Nucleus accumbens (tissue), 56 donors: ENCODE data around the gene NELFB.

Experiments used
- DNase-seq, 56 donors: peaks; one replicate each; lab custom pipeline; 2025; lab: John Stamatoyannopoulos, UW

Gene NELFB

DNA sequence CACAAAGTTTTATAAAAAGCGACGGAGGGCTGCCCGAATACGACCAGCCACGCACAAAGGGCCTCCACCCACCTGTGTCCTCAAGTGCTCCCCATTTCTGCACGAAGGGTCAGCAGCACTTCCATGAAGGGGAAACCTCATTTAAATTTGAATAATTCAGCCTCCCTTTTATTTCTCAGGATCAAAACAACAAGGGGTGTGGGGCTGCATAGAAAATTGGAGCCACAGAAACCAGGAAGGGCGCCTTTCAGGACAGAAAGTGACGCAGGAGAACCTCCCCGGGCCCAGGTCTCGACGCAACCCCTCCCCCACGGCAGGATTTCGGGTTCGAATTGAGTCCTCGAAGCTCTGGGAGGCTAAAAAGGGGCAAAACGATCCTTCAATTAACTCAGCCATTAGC lies 44.8 kb downstream of the NELFB start:
- DNase-seq = peak in 16 of 56 donors; percentile 13 to 68 (median 49)

DNA sequence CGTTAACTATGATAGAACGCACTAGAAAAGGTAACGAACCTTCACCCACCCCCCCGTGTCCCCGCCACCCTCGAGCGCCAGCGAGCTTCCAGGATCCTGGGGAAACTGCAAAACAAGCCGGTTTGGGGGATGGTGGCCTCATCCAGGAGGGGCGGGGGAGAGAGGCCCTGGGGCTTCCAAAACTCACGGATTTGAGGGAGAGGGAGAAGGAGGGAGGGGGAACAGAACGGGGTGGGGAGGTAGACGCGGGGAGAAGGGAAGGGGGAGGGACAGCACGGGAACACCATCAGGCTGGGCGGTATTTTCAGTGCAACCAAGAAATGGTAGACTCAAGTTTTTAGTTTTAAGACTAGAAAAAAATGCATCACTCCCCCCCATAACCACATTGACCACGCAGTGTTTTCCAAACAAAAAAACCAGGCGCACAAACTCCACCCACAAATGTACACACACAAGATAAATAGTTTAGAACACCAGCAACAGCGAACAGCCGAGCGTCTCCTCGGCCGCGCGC lies 45.5 kb downstream of the NELFB start:
- DNase-seq = peak in 2 of 56 donors; percentile 32 to 47

DNA sequence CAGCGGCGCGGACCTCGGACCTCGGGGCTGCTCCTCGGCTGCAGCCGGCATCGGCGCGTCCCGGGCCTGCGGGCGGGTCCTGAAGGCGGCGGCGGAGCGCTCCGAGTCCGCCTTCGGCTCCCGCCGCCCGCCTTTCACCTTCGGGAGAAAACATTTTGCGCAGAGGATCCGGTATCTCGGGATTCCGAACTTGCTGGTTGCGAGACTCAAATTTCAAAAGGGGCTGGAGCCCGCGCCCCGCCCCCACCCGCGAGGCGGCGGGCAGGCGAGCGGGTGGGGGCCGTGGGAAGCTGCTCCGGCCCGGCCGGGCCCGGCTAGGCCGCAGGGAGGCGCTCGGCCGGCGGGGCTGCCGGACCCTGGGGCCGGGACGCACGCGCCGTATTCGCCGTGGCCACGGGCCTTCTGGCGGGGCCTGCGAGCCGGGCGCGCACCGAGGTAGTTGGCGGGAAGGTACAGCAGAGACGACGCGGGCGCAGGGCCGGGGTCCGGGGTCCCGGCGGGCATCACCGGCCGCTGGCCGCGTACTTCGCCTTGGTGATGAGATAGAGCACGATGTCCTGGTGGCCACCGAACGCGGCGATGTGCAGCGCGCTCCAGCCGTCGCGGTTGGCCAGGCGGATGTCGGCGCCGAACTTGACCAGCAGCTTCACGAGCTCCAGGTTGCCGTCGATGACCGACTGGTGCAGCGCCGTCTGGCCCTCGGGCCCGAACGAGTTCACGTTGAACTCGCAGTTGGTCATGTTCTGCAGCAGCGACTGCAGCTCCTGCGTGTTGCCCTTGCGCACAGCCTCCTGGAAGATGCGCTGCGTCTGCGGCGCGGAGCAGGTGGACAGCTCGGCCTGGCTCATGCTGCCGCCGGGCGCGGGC lies 46.2 kb downstream of the NELFB start:
- DNase-seq = peak in 2 of 56 donors; percentile 17 to 30

DNA sequence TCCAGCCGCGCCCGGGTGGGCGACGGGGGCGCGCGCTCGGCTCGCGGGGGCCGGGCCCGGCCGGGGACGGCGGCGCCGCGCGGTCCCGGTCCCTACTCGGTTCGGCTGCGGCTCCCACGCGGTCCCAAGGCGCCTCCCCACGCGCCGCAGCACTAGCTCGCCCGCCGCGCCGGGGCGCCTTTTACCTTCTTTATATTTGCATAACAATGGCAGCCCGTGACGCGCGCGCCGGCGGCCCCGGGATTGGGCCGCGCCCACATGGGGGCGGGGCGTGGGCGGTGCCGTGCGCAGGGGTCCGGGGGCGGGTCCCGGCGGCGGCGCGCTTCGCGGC lies 47.0 kb downstream of the NELFB start, which contains the start of gene NRARP:
TSS of gene NRARP (minus strand) at position 154 of the 331 bp plus-strand sequence. CDS start 343 bp downstream, outside the sequence.
- peak in 55 of 56 donors; percentile 34 to 96 (median 79) for DNase-seq

DNA sequence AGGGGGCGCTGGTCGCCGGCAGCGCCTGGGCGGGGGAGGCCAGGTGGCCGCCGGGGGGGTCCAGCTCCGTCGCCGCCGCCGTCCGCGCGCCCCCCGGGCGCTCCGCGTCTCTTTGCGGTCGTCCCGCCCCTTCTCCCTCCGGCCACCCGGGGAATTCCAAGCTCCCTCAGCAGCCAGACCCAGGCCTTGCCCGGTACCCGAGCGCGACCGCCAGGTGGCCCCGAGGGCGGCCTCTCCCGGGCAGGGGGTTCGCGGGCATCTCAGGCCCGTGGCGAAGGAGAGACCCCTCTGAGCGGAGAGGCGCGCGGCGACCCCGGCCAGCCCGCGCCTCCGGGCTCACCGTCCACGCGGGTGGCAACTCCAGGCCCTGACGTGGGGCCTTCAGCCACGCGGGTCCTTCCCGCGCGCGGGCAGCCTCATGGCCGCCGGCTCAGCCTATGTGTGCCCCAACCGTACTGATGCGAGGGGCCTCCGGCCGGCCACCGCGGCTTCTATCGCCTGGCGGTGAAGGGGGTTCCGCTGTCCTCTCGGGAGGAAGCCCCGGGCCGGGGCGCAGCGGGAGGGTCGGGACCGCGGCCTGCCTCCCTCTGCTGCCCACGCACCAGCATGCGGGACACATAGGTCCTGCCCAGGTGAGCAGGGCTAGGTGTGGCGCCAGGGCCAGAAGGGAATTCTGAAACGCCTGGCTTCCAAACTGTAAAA lies 47.5 kb downstream of the NELFB start:
- no peak for DNase-seq

DNA sequence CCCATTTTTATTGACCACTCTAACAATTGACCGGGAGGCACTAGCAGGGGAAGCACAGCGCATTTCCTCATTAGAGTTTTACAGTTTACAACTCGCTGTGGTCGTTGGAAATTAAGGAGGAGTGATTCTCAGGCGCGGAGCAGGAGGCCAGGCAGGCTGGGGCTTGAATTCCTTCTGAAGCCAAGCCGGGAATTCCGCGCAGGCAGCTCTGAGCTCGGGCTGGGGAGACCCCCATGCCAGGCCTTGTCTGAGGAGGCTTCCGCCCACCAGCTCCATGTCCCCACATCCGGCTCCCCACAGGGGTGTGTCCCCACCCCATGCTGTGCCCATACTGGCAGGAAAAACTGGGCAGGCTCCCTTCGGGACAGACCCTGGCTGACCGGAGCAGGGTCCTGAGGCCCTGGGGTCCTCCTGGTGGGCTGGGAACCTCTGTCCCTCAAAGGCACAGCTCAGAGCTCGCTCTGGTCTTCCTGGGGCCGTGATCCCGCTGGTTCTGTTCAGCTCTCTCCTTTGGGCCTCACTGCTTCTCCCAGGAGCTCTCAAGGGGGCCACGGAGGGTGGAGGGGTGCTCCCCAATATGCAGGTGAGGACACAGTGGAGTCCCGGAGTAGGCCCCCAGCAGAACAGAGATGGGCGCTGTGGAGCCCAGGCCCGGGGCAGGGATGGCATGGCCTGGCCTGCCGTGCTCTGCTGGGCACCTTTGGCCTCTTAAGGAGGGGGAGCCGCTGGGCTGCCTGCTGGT lies 48.2 kb downstream of the NELFB start:
- DNase-seq = no peak

DNA sequence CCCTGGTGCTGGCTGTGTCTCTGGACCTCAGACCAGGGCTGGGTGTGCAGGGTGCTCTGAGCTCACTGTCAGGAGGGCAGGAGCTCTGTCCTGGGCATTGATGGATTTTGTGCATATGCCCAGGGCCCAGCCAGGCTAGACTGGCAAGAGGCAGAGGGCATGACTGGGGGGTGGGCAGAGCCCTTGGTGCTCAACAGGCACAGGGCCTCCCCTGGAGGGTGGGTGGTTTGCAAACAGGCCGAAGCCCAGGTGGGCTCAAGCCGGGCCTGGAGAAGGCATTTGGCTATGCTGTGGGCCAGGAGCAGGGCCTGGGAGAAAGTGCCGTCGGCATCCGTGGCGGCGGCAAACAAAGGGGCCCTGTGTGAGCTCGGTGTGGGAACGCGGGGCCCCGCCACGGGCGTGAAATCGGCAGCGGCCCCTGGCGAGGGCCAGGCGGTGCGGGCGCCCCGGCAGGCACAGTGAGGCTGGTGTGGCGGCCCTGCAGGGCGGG lies 48.8 kb downstream of the NELFB start:
- peak in 7 of 56 donors; percentile 28 to 57 (median 33) for DNase-seq

DNA sequence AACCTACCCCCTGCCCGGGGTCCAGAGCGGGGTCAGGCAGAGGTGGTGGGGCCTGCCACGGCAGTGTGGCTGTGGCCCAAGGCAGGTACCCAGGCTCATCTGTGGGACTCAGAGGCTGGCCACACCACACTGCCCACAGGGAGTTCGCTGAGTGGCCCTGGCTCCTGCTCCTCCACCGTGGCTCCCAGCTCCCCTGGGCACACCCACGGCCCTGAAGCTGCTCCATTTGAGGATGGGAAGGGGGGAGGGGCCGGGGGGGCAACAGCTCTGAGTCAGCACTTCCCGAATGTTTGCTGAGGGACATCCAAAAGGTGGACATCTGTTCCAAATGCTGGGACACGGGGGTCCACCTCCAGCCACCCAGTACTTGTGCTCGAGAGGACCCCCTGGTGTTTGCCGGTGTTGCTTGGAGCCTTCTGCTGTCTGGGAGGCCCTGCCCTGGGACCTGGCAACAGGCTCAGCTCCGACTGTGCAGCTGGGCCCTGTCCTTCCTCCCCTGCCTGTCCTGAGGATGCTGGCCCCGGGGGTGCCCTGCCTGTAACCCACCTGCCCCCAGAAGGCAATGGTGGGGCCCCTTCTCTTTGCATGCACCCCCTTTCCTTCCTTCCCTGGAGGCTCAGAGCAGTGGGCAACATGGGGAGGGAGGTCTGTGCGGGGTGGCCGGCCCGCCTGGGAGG lies 49.4 kb downstream of the NELFB start:
- no peak for DNase-seq

DNA sequence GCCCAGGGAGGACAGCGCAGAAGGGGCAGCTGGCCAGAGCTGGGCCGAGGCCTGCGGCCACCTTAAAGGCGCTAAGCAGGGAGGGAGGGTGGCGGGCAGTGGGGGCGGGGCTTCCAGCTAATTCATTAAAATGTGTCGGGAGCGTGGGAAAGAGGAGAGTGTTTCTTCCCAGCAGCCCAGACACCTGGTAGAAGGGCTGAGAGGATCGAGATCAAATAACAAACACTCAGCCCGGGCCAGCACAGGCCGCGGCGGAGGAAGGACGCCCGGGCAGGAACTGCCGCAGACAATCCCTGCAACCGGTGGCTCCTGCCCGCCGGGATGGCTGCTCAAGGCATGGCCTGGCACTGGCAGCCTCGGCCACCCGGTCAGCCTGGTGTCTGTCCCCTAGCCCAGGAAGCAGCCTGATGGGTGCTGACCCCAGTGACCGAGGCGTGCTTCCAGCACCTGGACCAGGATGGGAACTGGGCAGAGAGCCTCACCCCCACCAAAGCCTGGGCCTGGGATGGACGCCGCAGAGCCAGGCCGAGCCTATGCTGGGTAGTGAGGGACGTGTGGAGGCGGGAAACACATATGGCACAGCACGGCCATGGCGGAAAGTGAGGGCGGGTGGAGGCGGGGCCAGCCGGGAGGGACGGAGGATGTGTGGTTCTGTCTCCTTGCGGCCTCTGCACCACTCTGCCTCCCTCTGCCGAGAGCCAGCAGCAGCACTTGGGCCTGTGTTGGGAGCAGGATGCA lies 50.1 kb downstream of the NELFB start:
- DNase-seq = peak in 20 of 56 donors; percentile 22 to 72 (median 44)

DNA sequence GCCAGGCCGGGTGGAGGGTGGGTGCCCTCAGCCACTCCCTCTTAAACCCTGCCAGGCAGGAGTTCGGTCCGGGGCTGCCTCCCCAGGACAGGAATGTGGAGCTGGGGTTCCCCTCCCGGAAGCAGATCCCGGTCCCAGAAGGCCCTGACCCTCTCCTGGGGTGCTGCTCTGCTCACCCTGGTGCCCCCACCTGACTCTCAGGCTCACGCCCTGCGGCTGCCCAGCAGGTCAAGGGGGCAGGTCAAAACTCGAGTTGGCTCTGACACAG lies 50.6 kb downstream of the NELFB start:
- no peak for DNase-seq

DNA sequence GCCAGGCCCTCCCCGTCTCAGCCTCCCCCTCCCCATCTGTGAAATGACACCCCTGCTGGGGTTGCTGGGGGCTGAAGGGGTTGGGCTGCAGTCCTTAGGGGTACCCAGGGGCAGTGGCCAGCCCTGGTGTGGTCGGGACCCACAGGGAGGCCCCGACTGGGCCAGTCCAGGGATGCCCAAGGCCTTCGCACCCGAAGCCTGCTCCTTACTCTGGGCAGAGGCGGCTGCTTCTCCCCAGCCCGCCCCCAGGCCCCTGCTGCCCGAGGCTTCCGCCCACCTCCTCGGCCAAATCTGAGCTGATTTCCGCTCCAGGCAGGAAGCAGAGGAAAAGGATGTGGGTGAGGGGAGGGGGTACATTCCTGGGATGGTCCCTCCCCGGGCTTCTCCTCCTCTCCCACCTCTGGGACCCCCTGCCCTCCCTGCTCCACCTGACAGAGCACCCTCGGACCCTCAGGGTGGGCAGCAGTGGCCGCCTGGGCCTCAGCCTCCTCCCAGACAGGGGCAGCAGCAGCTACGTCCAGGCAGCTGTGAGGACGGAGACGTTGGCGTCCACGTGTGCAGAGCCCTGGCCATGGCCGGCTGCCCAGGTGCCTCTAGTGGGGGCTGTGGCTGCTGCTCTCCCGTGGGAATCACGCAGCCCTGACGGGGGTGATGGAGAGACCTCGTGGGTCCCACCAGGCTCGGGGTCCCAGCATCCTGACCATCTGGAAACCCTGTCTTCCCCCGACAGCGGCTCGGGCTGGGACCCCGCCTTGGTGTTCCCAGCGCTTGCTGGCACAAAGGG lies 51.1 kb downstream of the NELFB start:
- DNase-seq = no peak

DNA sequence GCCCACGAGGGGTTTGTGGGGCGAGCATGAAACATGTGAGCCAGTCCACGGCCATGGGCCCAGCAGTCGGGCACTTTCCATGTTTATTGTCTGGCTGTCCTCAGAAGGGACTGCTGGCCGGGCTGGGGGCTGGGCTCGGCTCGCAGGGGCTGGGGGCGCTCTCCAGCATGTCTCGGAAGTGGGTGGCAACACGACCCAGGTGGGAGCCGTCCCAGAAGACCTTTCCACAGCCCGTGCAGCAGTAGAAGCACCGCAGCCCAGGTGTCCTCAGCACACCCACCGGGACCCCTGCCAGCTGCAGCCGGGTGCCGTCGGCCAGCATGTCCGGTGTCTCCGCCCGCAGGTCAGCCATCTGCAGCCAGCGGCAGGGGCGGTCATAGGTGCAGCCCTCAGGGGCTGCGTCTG lies 51.7 kb downstream of the NELFB start:
- no peak for DNase-seq

DNA sequence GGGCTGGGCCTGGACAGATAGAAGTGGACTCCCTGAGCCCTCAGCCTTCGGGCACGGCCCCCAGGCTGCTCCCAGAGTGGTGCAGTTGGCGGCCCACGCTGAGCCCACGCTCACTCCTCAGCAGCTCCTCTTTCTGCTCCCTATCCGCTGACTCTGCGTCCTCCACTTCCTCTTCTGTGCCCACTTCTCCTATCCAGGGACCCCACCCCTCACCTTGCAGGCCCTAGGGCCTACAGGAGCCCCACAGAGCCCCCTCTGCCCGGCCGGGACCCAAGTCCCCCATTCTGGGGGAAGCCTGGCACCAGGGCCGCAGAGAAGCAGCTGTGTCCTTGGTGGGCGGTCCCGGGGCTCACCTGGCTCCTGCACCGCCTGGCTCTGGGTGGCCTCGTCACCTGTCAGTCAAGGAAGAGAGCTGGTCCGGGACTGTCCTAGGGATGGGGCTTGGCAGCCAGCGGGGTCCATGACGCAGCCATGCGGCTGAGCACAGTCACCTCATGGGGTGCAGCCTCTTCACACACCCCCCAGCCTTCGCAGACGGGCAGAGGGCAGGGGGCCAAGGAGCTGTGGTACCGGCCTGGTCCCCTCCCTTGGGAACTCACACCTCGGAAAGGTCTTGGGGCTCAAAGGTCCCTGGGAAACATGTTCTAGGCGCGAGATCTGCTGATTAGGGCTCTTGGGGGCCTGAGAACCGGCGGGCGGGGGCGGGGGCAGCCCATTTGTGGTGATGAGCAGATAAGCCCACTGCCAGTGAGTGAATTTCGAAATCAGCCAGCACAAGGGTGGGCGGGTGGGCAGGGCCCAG lies 52.3 kb downstream of the NELFB start:
- no peak for DNase-seq

DNA sequence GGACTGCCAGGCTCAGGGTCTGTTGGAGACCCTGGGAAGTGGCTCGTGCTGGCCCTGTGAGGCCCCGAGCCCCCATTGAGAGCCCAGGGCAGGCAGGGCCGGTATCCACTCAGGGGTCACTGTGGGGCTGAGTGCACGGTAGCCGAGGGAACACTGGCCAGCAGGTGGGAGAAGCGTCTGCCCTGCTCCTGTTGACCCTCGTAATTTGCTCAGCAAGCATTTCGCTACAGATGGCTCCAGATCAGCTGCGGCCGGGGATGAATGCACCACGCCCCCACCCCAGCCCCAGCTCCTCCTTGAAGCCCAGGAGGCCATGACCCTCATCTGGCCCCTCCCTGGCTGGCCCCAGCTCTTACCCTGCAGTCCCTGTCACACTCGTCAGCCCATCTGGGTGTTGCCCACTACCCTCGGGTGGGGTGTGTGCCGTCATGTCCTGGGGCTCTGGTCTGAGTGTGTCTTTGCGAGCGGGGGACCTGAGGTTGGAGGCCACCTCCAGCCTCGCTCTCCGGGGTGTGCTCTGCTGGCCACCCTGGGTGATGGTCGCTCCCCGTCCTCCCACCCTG lies 53.0 kb downstream of the NELFB start:
- no peak for DNase-seq

DNA sequence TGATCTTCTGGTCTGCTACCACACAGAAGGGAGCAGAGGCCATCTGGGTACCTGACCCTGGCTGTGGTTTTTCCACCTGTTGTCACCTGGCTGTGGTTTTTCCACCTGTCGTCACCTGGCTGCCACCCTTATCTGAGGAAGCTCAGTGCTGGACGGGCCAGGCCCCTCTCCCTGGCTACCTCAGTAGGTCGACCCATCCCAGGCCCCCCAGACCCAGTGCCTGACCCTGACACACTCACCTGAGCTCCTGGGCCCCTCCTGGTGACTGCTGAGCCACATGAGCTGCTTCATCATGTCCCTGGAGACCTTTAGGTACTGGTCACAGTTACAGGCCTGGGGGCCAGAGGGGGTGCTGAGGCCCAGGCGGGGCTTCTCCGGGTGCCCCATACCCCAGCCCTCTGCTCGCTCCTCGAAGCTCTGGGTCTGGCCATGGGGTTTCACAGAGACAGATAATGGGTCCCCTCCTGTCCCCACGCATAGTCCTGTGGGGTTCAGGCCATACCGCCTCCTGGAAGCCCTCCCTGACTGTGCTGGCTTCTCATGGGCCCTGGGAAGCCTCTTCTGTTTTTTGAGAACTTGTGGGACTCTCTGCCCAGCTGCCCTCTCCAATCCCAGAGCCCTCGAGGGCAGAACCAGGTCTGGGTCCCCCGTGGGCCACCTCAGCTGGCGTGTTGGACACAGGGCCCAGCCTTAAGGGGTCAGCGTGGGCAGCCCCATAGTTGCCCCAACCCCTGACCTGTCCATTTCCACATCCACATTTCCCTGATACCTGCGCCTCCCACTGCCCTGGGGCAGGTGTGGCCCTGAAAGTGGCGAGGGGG lies 54.5 kb downstream of the NELFB start:
- no peak for DNase-seq

DNA sequence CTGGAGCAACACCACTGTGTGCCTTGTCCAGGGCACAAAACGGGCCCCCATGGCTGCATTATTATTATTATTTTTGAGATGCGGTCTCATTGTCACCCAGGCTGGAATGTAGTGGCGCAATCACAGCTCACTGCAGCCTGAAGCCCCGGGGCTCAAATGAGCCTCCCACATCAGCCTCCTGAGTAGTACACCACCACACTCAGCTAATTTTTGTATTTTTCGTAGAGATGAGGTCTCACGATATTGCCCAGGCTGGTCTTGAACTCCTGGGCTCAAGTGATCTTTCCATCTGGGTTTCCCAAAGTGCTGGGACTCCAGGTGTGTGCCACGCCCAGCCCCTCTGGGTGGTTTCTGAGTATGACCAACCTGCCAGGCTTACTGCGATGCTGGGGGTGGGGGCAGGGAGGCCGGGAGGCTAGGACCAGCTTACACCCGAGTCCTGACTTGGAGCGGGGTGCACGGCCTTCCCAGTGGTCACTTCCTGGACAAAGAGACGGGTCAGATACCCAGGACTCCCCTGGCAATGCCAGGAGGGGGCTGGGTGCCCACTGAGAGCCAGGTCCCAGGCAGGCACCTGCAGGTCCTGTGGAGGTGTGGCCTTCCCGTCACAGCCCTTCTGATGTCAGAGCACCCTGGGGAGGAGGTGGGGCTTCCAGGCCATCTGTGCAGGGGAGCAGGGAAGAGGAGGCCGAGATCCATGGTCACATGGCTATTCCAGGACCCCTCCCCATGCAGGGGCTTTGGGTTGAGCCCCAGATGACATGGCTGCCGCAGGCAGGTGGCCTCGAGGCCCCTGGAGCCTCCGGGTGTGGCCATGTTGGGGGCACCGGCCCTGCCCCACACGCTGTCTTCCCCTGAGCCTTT lies 55.3 kb downstream of the NELFB start:
- no peak for DNase-seq
